GM21619 (cell line): ENCODE data around the gene SUMF1.
A peak's percentile ranks its signal among the peaks of the same experiment; 100 is the strongest.
"Not testable (repeated sequence)": the region's sequence is repeated elsewhere in the genome, so short reads cannot be mapped to it uniquely, and the experiment has no call there.

Experiments
- ATAC-seq: cut with Tn5 transposase; IDR thresholded peaks from one replicate; pipeline ENCODE4 v1.9.1; 2021; ENCODE audit not compliant: unreplicated experiment

SUMF1 gene

DNA sequence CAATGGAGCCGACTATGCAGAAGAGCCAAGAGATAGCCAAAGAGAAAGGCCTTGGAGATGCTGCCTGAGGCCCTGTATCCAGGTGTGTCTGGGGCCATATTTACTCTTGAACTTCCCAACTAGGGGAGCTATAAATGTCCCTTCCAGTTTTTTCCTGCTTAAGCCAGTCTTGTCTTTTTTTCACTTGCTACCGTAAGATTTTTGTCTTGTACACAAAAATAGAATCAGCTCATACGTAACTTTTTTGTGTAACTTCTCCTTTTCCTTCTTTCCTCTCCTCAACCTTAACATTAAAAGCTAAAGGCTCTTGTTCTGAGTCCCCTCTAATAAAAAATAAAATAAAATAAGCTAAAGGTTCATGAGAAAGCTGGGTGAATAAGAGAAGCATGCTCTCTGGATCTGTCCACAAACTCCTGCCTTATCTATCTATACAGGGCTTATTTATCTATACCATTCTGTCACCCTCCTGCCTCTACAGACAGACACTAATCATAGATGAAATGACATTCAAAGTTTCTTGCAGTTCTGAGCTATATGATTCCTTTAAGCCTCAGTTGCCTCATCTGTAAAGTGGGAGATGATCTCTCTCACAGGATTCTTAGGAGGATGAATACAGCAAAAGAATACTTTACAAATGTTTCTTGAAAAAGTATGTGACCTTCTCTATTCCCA, 4.6 kb downstream of the SUMF1 start:
- ATAC-seq: no peak

GRCh38 chr3:4461468-4462090, 5.5 kb downstream of the SUMF1 start:
- ATAC-seq: no peak

DNA sequence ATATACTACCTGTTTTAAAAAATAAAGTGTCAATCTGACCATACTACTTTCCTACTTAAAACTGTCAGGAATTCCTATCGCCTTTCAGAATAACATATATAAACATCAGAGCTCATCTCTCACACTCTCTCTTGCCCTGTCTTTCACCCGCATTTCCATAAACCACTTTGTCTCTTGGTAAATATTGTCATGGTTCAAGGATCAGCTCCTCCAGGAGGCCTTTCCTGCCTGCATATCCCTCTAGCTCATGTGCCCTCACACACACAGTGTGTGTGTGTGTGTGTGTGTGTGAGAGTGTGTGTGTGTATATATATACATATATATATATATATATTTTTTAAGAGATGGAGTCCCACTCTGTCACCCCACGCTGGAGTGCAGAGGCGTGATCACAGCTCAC, 6.7 kb downstream of the SUMF1 start:
- no peak for ATAC-seq

DNA sequence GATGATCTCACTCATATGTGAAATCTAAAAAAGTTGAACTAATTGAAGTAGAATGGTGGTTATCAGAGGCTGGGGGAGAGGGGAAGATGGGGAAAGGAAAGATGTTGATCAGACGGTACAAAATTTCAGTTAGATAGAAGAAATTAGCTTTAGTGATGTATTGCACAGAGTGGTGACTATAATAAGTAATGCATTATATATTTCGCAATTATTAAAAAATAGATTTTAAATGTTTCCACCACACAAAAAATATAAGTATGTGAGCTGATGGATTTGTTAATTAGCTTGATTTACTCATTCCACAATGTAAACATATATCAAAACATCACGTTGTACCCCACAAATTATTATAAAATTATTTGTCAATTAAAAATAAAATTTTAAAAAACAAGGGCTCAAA, 8.1 kb downstream of the SUMF1 start:
- ATAC-seq: no peak

DNA sequence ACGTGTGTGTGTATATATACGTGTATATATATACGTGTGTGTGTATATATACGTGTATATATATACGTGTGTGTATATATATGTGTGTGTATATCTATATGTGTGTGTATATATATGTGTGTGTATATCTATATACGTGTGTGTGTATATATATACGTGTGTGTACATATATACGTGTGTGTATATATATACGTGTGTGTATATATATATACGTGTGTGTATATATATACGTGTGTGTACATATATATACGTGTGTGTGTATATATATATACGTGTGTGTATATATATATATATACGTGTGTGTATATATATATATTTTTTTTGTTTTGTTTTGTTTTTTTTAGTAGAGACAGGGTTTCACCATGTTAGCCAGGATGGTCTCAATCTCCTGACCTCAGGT, 10.3 kb downstream of the SUMF1 start:
- ATAC-seq: not testable (repeated sequence)

GRCh38 chr3:4454142-4454541, 12.9 kb downstream of the SUMF1 start:
- ATAC-seq: no peak

DNA sequence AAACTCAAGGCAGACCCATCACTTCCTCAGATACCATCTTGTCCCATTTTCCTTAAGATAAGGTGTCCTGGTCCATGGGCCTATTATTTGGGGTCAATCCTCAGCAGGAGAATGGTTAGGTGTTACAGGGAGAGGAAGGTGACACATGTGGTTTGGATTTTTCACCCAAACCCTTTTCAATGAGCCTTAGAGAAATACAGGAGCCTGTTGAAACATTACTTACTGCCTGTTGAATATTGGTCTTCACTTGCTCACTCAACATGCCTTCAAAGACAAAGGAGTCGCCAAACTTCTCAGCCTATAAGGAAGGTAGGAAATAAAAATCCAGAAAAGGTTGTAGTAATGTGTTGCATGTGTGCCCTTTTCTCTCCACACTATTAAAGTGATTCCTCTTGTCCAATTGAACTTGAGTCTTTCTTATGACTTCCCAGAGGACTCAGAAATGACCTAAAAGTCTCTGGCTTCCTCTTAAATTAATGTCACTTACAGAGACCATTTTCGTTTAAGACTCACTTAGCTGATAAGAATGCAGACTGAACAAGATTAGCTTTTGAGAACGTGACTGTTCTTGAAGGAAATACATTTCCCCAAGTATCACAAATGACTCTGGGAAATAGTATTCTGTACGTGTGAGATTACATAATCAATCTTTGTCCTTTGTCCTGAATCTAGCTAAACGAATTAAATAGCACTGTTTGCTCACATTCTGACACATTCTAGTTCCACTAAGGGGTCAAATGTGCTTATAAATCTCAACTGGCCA, 17.8 kb downstream of the SUMF1 start:
- ATAC-seq: no peak

DNA sequence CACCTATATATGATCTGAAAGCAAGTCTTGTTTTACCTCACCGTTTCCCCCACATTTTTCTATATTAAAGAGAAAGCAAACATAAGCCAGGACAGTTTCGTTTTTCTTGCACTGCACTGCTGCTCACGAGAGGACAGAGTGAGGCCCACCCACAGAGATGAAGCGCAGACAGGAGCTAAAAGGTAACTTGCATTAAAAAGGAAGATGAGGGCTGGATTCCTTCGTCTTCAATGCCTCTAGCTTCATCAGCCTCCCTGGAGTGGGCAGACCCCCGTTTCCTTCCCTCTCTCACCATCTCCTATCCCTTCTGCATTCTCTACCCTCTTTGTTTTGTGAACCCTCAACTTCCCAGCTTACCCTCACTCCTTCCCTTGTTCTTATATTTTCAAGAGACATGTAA, 18.9 kb downstream of the SUMF1 start:
- ATAC-seq: no peak

DNA sequence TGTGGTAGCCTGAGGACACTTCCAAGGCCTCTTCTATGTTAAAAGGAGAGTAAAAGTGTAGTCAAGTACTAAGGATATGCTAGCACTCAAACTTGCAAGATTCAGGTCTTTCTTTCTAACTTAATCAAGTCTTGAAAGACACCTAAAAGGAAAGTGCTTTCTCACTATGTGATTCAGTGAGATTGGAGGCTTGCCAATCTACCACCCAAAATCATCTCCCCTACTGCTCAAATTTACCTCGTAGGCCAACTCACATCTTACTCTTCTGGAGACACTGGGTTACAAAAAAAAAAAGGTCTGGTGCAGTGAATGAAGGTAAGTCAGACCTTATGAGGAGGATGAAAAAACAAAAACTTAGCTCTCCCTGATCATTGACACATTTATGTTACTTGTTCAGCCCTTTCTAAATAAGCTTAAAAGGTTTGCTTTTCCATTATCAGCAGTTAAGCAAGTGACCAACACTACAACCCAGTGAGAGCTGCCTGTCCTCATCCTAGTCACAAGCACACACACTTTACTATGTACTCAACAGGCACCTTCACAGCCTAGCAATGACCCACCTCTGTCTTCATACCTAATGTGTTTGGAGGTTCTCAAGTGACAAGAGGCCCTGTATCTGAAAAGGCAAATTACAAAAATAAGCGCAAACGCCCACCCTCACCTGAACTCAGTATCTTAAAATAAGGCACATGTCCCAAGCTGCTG, 19.6 kb downstream of the SUMF1 start:
- ATAC-seq: no peak

DNA sequence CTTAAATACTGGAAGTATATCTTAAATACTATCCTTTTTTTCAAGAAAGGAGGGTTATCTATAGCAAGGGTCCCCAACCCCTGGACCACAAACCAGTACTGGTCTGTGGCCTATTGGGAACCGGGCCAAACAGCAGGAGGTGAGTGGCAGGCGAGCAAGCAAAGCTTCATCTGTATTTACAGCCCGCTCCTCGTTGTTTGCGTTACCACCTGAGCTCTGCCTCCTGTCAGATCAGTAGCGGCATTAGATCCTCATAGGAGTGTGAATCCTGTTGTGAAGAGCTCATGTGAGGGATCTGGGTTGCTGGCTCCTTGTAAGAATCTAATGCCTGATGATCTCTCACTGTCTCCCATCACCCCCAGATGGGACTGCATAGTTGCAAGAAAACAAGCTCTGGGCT, 26.1 kb downstream of the SUMF1 start:
- no peak for ATAC-seq

- ATAC-seq: no peak
These were observed 28.8 kb downstream of the SUMF1 start for GRCh38 chr3:4438296-4438695.

DNA sequence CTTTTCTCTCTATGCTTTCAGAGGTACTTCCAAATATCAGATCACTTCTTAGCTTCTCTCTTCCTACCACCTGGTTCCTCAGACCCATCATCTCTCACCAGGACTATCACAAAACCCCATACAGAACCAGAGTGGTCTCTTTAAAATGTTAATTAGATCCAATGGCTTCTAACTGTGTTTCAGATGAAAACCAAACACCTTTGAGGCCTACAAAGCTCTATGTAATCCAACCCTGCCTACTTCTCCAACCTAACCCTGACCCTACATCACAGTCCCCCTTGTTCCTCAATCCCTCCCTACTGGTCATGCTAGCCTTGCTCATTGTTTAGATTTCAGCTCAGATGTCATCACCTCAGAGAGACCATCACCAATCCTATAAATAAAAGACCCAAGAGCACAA, 34.8 kb downstream of the SUMF1 start:
- ATAC-seq: no peak

- ATAC-seq: no peak
These were observed 37.3 kb downstream of the SUMF1 start for GRCh38 chr3:4429648-4430350.

DNA sequence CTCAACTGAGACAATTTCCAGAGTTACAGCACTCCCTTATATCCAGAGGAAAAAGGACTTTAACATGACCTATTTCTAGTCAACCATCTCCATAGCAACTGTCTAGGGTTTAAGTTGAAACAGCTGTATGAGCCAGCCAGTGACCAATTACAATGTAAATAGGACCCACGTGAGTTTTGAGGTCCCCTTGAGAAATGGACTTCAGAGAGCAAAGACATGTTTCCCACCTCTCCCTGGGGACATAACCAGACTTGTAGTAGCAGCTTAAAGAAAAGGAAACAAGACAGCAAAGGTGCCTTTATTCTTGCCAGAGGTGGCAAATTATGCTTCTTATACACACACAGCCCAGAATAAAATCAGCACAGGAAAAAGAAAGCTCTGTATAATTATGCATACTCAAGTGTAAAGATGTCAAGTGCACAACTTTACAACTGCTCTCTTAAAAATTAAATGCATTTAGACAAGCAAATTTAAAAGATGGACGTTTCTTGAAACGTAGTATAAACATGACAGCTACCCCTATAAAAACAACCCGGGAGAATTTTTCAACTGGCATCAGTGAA, 40.2 kb downstream of the SUMF1 start:
- ATAC-seq: peak; percentile 96

DNA sequence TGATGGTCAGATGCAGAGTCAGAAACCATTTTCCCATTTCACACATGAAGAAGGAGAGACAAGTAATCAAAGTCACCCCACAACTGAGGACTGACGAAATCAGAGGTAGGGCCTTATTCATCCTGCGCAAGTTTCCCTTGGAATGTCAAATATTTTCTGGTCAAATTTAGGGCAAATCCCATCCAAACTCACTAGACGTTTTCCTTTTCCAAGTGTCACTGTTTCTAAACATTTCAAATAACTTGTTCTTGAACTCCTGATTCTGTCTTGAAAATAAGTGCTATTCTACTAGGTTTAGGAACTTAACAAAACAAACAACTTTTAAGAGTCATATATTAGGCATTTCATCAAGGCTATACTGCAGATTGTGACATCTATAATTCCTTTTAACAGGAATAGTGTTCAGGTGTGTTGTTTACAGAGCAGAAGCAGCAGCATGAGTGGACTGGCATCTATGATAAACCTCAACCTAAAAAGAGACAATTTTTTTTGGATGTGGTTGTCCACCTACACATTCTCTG, 40.7 kb downstream of the SUMF1 start:
- ATAC-seq: no peak

DNA sequence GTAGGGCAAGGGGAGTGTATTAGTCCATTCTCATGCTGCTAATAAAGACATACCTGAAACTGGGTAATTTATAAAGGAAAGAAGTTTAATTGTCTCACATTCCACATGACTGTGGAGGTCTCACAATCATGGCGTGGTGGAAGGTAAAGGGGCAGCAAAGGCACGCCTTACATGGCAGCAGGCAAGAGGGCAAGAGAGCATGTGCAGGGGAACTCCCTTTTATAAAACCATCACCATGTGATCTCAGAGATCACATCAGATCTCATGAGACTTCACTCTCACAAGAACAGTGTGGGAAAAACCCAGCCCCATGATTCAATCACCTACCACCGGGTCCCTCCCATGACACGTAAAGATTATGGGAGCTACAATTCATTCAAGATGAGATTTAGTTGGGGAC, 41.4 kb downstream of the SUMF1 start:
- no peak for ATAC-seq

DNA sequence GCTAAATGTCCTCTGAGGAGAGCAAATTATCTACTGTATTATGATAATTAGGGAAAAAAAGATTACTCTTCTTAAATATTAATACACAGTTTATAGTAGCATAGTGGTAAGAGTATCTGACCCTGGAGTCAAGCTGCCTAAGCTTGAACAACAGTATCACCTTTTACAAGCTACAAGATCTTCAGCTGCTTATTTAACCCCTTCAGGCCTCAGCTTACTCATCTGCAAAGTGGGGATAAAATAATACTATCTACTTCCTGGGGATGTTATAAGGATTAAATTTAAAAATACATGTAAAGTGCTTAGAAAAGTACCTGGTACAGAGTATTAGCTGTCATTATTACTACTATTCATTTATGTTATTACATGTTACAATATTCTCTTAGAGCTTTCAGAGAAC, 42.0 kb downstream of the SUMF1 start:
- ATAC-seq: no peak

DNA sequence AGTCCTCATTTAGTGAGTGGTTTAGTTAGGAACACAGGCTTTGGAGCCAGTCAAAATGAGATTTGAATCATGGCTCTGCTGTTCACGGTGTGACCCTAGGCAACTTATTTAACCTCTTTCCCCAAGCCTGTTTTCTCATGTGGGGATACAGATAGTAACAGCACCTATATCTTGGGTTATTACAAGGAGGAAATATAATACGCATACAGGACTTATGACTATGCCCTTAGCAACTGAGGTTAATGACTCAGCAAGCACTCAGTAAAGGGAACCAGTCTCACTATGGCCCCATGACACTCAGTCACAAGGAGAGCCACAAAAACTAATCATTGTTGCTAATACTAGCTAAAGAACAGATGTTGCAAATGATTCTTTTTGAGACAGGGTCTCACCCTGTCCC, 45.9 kb downstream of the SUMF1 start:
- peak; percentile 86 for ATAC-seq

GRCh38 chr3:4419920-4420319, 47.1 kb downstream of the SUMF1 start:
- no peak for ATAC-seq

DNA sequence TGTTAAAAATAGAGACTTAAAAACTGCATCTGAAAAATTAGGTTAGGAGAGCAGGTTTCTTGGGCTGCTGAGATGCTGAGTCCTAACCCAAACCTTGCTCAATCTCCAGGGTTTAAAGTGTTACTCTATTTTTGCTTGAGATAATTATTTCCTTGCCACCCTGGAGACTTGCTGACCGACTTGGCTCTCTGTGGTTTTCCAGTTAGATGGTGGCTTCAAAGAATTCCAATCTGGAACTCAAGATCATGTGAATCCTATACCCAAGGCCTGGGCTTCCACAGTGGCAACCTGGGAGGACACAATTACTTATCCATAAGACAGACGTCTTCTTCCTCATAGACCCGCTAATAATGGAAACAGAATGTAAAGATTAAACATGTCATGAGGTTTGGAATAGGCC, 47.7 kb downstream of the SUMF1 start:
- no peak for ATAC-seq

DNA sequence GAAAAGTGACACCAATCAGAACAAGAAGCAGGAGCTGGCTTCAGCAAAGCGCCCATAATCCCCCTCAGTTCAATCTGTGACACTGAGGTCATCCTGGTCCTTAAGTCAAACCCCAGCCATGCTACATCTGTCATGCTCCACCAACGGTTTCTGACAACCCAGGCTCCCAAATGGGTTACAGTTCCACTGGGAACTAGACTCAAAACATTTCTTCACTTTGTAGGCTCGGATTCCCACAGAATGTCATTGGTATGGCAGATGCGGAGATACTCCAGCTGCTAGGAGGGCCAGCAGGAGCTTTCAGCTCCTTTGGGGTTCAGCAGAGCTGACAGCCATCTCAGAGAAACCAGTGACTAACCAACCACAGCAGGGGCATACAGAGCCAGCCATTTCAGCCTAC, 48.9 kb downstream of the SUMF1 start:
- ATAC-seq: no peak
